HG02943 (cell line): Measurements from ENCODE around the gene MARK1.

Source experiments
- ATAC-seq: cut with Tn5 transposase; IDR thresholded peaks from one replicate; pipeline ENCODE4 v1.9.1; 2021; ENCODE audit warnings: mild to moderate bottlenecking, low read depth, moderate library complexity; ENCODE audit not compliant: unreplicated experiment

The MARK1 gene

GRCh38 chr1:220685879-220686278 is 157.9 kb downstream of the MARK1 start:
- no peak for ATAC-seq

DNA sequence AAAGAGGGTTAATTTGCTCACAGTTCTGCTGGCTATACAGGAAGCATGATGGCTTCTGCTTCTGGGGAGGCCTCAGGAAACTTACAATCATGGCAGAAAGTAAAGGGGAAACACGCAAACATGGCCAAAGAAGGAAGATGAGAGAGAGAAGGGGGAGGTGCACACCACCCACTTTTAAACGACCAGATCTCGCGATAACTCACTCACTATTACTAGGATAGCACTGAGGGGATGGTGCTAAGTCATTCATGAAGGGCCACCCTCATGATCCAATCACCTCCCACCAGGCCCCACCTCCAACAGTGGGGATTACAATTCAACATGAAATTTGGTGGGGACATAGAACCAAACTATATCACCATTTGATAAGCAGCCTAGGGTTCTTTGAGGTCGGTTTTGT is 159.9 kb downstream of the MARK1 start:
- no peak for ATAC-seq

DNA sequence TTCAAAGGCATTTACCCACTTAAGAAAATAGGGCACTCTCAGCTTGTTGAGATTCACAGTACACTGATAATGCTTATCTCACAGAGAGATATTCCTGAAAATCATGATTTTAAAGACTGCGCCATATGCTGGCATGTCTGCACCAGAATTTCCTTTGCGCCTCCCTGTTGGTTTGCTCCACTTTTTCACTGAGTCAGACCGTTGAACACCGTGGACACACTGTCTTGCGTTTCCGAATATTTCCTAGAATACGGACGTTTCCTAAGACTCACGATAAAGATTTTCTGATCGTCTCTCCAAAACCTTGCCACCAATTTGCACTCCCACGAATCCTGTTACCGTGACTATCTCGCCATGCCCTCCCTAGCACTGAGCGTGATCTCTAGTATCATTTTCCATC is 161.7 kb downstream of the MARK1 start:
- ATAC-seq: no peak

DNA sequence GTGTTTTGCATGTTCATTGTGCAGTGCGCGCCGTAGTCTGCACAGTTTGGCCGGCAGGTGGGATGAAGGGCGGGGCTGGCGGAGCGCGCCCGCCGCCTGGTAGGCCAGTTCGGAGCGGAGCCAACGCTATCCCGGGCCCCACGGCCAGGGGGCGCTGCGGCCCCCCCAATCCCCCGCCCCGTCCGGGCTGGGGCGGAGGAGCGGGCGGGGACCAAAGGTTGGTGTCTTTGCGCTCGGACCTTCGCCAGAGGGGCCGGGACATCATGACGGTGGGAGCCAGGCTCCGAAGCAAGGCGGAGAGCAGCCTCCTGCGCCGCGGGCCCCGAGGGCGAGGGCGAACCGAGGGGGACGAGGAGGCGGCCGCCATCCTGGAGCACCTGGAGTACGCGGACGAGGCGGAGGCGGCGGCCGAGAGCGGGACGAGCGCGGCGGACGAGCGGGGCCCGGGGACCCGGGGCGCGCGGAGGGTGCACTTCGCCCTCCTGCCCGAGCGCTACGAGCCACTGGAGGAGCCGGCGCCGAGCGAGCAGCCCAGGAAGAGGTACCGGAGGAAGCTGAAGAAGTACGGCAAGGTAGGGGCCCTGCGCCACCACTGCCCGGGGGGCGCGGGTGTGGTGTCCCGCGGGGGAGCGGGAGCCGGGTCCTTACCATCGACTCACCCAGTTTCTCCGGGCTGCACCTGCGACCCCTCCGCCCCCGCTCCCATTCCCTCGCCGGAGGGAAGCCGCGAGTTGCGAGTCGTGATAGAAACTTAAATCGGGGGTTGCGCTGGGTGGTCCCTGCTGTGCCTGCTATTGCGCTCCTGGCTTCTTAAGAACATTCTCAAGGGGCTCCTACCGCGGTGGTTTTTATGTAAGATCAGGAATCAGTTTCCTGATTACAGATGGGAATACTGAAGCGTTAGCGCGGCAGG is 162.5 kb downstream of the MARK1 start, which contains the start of gene C1orf115:
TSS of gene C1orf115 (plus strand) at position 224 of the 913 bp plus-strand sequence. CDS start at position 264, 40 bp downstream.
- ATAC-seq: peak; percentile 94

DNA sequence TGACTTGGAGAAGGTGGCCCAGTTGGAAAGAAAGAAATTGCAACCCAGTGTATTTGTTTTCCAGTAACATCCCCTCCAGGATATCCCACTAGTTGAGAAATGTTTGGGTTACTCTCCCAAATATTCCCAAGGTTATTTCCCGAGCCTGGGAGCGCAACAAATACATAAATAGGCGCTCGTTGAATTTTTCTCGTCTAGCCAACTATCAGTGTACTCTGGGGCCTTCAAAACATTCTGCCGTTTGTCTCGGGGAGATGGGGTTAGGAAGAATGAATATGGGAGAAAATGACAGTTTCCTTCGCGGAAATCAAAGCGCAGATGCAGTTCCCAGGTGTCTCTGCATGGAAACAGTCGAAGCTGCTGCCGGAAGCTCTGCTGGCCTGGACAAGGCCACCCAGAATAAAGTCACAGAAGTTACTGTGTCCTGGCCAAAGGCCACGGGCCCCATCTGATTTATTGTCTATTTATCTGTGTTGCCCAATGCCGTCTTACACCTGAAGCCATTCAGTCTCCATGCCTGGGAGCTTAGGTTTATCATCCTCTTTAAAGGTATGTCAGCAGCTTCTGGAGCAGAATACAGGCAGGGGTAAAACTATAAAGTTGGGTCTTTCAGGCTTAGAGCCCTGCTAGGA is 163.2 kb downstream of the MARK1 start:
- no peak for ATAC-seq

- no peak for ATAC-seq
Observed at GRCh38 chr1:220692436-220693228, 164.7 kb downstream of the MARK1 start.

DNA sequence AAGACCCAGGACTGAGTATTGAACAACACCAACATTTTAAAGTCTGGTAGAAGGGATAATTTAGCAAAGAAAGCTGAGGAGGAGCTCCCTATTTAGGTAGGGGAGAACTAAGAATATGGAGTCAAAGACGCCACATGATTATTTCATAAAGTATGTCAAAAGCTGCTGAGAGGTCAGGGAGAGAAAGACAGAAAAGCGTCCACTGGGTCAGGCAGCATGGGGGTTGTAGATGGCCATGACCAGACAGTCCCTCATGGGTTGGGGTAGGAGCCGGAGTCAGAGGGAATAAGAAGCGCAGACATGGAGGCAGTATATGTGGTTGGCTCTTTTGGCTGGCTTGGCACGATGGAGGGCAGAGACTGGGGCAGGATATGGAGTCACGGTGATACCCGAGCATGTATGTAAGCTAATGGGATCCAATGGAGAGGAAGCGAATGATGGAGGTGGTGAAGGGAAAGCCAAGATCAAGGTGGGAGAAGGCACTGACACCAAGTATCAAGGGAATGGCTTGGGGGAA is 167.0 kb downstream of the MARK1 start:
- no peak for ATAC-seq

GRCh38 chr1:220695426-220695825 is 167.5 kb downstream of the MARK1 start:
- ATAC-seq: no peak

DNA sequence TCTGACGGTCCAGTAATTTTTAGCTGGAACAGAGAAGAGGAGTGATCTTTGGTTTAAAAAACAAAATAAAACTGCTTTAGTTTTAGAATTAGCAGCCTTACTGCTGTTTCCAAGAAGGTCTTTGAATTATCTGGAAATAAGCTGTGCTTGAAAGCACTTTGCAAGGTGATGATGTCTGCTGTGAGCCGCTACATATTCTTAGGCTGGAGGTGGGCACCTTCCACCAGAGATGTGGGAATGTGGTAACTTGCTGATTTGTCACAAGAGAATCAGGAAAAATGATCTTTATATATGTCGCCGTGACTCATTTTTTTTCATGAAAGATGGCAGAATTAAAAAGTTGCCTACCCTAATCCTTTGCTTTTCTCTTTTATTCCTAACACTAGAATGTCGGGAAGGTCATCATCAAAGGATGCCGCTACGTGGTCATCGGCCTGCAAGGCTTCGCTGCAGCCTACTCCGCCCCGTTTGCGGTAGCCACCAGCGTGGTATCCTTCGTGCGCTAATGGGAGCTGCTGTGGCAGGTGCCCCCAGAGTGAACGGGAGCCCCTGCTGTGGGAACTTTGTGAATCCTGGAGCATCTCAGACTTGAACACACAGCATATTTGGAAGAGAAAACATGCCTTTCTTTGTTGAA is 168.4 kb downstream of the MARK1 start:
- ATAC-seq: no peak

DNA sequence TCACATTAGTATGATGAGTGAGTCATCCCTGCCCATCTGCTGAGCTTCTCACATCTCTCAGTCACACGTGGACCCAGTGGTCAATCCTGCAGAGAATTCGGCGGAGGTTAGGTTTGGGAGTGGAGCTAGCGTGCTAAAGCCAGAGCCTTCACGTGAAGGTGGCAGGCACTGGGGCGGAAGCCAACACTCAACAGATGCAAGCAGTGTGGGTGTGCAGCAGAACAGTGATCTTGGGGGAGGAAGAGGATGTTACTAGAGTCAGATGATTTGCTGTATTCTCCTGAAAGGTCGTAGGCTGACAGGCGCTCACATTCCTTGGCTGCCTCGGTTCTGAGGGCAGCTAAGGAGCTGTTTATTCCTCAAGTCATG is 168.9 kb downstream of the MARK1 start:
- no peak for ATAC-seq

DNA sequence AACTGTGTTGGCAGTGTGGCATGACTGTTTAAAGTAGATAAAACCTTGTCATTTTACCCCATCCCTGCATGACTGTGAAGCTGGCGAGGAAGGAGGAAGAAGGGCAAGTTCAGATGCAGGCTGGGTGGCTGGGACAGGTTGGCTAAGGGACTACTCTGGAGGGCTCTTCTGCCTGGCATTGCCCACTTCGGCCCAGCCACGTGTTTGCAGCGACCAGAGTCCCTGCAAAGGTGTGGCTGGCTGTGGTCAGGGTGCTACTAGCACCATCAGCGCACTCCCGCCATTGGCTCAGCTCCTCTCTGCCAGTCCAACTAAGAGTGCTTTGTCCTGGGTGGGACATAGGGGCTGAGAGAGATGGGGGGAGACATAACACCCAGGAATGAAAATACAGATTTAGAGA is 169.4 kb downstream of the MARK1 start:
- ATAC-seq: no peak

DNA sequence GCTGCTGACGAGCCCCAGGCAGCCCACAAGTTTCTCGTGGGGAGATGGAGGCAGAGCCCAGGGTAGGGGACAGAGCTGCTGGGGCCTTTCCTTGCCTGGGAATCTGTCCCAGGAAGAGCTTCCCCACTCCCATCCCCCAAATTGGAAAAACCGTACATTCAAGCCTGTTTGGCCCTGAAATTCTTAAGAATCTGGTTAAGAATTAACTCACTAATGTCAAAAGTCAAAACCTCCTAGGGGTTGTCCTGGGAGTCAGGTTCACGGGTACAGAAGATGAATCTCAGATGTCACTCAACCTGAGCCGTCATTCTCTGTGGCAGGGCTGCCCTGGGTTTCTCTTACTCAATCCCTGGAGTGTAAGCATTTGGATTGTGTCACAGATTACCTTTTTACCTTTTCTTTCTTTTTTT is 170.7 kb downstream of the MARK1 start:
- no peak for ATAC-seq

- ATAC-seq: no peak
Observed at GRCh38 chr1:220699044-220699443, 171.1 kb downstream of the MARK1 start.

DNA sequence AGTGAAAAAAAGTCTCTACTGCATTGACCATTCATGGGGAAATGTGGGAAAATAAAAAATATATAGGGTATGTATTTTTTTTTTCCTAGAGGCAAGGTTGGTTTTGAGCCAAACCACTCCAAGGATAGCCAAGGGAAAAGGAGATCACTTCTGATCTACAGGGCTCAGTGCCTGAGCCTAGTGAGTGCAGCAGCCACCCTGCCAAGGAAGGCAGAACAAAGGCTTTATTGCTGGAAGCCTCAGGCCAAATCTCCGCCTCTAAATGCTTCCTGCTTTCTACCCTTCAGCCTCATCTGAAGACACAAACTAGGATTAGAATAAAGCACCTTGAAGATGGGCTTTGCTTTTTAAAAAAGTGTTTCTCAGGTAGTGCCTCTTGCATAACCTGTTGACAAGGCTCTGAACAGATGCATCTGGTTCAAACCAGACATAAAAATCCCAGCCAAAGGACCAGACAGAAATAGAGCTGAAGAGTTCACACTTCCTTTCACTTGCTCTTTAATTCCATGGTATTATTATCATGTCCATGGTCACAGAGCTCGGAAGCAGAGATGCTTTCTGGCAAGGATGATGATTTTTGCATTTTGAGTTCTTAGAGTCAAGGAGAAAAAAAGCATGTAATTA is 172.7 kb downstream of the MARK1 start:
- no peak for ATAC-seq

GRCh38 chr1:220701974-220702373 is 174.0 kb downstream of the MARK1 start:
- no peak for ATAC-seq

DNA sequence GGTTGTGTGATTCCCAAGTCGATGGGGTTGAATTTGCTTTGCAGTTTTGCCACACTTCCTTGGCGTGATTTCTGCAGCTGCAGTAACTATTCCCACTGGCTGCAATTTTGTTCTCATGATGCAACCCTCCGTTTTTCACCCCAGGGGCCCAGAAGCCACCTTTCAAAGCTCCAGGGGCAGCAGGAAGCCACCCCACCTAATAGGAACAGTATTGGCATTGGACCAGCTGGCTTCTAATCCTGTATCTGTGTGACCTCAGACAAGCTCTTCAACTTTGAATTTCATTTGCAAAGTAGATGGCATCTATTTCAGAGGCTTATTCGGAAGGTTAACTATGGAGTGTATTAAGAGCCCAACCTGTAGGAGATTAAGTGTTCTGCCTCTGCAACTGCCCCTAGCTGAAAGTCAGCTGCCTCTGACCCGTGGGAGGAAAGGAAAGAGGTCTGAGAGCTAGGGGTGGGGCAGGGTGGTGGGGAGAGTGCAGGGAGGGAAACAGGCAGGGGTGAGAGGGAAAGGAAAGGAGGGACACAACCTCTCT is 174.9 kb downstream of the MARK1 start:
- ATAC-seq: no peak

- no peak for ATAC-seq
Observed at GRCh38 chr1:220703305-220703704, 175.4 kb downstream of the MARK1 start.

GRCh38 chr1:220705782-220706181 is 177.8 kb downstream of the MARK1 start:
- ATAC-seq: no peak

DNA sequence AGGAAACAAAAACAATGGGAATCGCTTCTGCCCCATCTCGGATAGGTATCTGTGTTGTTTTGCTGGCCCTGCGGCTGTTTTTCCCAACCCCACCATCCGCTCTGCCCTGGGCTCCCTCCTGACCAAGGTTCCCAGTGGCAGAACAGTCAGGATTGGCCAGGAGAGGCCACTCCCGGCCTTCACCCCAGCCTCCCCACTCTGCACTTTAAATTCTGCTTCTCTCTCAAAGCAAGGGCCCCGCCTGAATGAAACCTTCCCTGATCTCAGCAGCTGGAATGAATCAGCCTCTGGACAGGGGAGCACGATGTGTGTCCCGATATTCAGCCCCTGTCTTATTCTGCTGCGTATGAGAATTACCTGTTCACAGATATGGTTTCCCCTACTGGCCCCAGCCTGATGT is 178.5 kb downstream of the MARK1 start:
- no peak for ATAC-seq

DNA sequence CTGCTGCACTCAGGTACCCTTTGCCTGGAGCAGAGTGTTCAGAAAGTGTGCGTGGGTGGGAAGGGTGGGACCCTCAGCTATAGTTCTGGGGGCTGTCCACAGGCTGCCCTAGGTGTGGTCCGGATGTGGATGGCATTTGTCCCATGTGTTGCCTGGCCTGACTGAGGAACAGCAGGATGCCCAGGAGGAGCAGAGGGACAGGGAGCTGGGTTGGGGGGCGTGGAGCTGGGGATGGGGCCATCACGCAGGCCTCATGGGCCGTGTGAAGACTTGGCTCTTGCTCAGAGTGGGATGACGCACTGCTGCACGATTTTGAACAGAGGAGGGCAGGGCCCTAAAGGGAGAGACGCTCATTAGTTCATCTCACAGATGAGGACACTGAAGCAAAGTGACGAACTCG is 179.2 kb downstream of the MARK1 start:
- no peak for ATAC-seq
